Hepatocyte (in vitro differentiated cells): ENCODE measurements around the gene LRRC46.

Experiments
- CTCF ChIP-seq: fragments of 200-600 bp; sonication (generic); IDR thresholded peaks from 2 replicates; pipeline ENCODE4 v1.5.1; 2016; ENCODE audit warnings: antibody characterized with exemption, mild to moderate bottlenecking; ENCODE audit not compliant: poor library complexity
- EZH2 ChIP-seq: fragments of 200-600 bp; sonication (generic); IDR thresholded peaks from 2 replicates; pipeline ENCODE4 v1.6.1; 2016; ENCODE audit warnings: antibody characterized with exemption, mild to moderate bottlenecking, borderline replicate concordance
- EZH2phosphoT487 ChIP-seq: fragments of 200-600 bp; sonication (generic); IDR thresholded peaks from one replicate; pipeline ENCODE4 v1.6.1; 2018; ENCODE audit warnings: antibody characterized with exemption, mild to moderate bottlenecking, low read depth, moderate library complexity; ENCODE audit not compliant: unreplicated experiment, severe bottlenecking

- TF ChIP-seq EZH2, result no peak
- TF ChIP-seq CTCF, result no peak
- no peak for TF ChIP-seq EZH2phosphoT487
Measured at GRCh38 chr17:47792457-47792856, 39.0 kb upstream of the LRRC46 start.
